Astrocyte (in vitro differentiated cells and primary cell): ENCODE measurements around the gene PLEKHG2. TPM values are rescaled to one million over a fixed set of nuclear protein-coding genes. Genes with fewer than 3 reads are reported as not detected.

Experiments
- DNase-seq: peaks from one replicate; pipeline ENCODE4 v3.0.0-alpha.2; 2010; ENCODE audit warnings: low read depth
- FAIRE-seq: peaks from 2 replicates; lab custom pipeline; 2011; peaks lifted over from hg19 to GRCh38; lab: Jason Lieb, UNC
- H2AFZ ChIP-seq: 2 replicates; pipeline ENCODE4 v1.6.0; 2012; ENCODE audit warnings: low read depth, low read length, inconsistent platforms
- H3K27ac ChIP-seq: 2 replicates; pipeline ENCODE4 v1.5.1; 2011; ENCODE audit warnings: low read depth, low read length, inconsistent platforms
- H3K27me3 ChIP-seq: 2 replicates; pipeline ENCODE4 v1.6.0; 2011; ENCODE audit warnings: low read length, inconsistent platforms; ENCODE audit not compliant: insufficient read depth
- H3K36me3 ChIP-seq: 2 replicates; pipeline ENCODE4 v1.5.1; 2011; ENCODE audit warnings: low read length, inconsistent platforms; ENCODE audit not compliant: insufficient read depth
- H3K4me1 ChIP-seq: 2 replicates; pipeline ENCODE4 v1.5.1; 2011; ENCODE audit warnings: low read length, inconsistent platforms; ENCODE audit not compliant: insufficient read depth
- H3K4me2 ChIP-seq: 2 replicates; pipeline ENCODE4 v1.6.0; 2012; ENCODE audit warnings: low read length, inconsistent platforms
- H3K4me3 ChIP-seq: 2 replicates; pipeline ENCODE4 v1.5.1; 2011; ENCODE audit warnings: low read depth, mild to moderate bottlenecking, low read length, inconsistent platforms; ENCODE audit not compliant: insufficient read depth
- H3K79me2 ChIP-seq: 2 replicates; pipeline ENCODE4 v1.6.0; 2012; ENCODE audit warnings: mild to moderate bottlenecking, low read length, inconsistent platforms; ENCODE audit not compliant: insufficient read depth
- H3K9ac ChIP-seq: 2 replicates; pipeline ENCODE4 v1.6.0; 2012; ENCODE audit warnings: mild to moderate bottlenecking, low read length, inconsistent platforms
- H3K9me3 ChIP-seq: 2 replicates; pipeline ENCODE4 v1.5.1; 2012; ENCODE audit warnings: low read depth, mild to moderate bottlenecking, low read length, inconsistent platforms; ENCODE audit not compliant: insufficient read depth
- H4K20me1 ChIP-seq: 2 replicates; pipeline ENCODE4 v1.6.0; 2012; ENCODE audit warnings: low read length, inconsistent platforms; ENCODE audit not compliant: insufficient read depth
- H3K27ac Mint-ChIP-seq: one replicate; pipeline ENCODE4 v1.8.0; 2021; ENCODE audit warnings: mild to moderate bottlenecking, mixed read lengths; ENCODE audit not compliant: unreplicated experiment
- H3K27me3 Mint-ChIP-seq: one replicate; pipeline ENCODE4 v1.8.0; 2021; ENCODE audit warnings: low read depth, mixed read lengths; ENCODE audit not compliant: unreplicated experiment
- H3K36me3 Mint-ChIP-seq: one replicate; pipeline ENCODE4 v1.8.0; 2021; ENCODE audit warnings: low read depth, mixed read lengths; ENCODE audit not compliant: unreplicated experiment
- H3K4me1 Mint-ChIP-seq: one replicate; pipeline ENCODE4 v1.8.0; 2021; ENCODE audit warnings: low read depth, mixed read lengths; ENCODE audit not compliant: unreplicated experiment
- H3K4me3 Mint-ChIP-seq: one replicate; pipeline ENCODE4 v1.8.0; 2021; ENCODE audit warnings: mild to moderate bottlenecking, moderate library complexity, mixed read lengths; ENCODE audit not compliant: unreplicated experiment
- H3K9me3 Mint-ChIP-seq: one replicate; pipeline ENCODE4 v1.8.0; 2021; ENCODE audit warnings: mild to moderate bottlenecking, mixed read lengths; ENCODE audit not compliant: unreplicated experiment
- CTCF ChIP-seq: IDR thresholded peaks from 2 replicates; pipeline ENCODE4 v1.5.1; 2011; ENCODE audit warnings: low read depth, mild to moderate bottlenecking, inconsistent platforms, low read length, moderate library complexity; ENCODE audit not compliant: insufficient read depth
- EZH2 ChIP-seq: IDR thresholded peaks from 2 replicates; pipeline ENCODE4 v1.6.1; 2012; ENCODE audit warnings: mild to moderate bottlenecking, low read length, inconsistent platforms; ENCODE audit not compliant: insufficient read depth
- total RNA-seq: library from RNA; stranded (reverse); gene quantifications from 2 replicates; pipeline ENCODE4 v1.2.1, GENCODE V29; 2021

The PLEKHG2 gene
- total RNA-seq, 1 donor from 2014 or later, result 102 TPM

DNA sequence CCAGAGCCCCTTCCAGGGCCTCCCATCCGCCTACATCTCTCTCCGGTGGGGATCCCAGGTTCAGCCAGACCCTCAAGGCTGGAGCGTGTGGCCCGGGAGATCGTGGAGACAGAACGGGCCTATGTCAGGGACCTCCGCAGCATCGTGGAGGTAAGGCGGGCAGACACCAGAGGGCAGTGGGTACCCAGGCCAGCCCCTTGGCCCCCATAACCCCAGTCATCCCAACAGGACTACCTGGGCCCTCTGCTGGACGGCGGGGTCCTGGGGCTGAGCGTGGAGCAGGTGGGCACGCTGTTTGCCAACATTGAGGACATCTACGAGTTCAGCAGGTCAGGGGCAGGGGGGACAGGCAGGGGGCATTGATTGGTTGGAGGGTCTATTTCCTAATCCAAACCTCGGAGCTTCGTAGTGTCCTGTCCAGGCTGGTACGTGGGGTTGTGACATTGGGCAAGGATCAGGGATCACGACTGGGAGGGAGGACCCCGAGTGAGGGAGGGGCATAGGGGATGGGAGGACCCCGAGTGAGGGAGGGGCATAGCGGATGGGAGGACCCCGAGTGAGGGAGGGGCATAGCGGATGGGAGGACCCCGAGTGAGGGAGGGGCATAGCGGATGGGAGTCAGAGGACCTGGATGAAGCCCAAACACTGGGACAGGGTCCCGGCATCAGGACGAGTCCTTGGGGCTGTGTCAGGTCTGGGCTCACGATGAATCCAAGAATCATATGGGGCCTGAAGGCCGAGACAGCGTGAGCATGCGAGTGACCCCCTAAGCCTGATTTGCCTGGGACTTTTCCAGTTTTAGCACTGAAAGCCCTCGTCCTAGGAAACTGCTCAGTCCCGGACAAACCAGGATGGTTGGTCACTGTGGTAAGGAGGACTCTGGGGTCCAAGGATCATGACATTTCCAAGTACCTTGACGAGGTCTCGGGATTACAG lies 2.9 kb downstream of the PLEKHG2 start:
- Histone ChIP-seq H3K4me2 (peak overlapping the region; percentile 97), H3K4me1 (peaks cover 28% of the 10 kb centered on the region), H3K27me3 (no peaks in the 10 kb centered on the region), H4K20me1 (peaks cover 58% of the 10 kb centered on the region), H3K9ac (peak overlapping the region; percentile 97), H3K9me3 (no peaks in the 10 kb centered on the region), H3K79me2 (peaks cover 58% of the 10 kb centered on the region), H3K36me3 (peaks cover 11% of the 10 kb centered on the region), H2AFZ (no peak overlapping the region), H3K27ac (peak overlapping the region; percentile 97), H3K4me3 (peak overlapping the region; percentile 83)
- H3K4me3 Mint-ChIP-seq, result peak overlapping the region; percentile 90
- H3K9me3 Mint-ChIP-seq, result no peaks in the 10 kb centered on the region
- no peak for TF ChIP-seq CTCF
- no peak for TF ChIP-seq EZH2
- H3K36me3 Mint-ChIP-seq, result peaks cover 11% of the 10 kb centered on the region
- no peak overlapping the region for H3K27ac Mint-ChIP-seq
- no peak for FAIRE-seq
- no peaks in the 10 kb centered on the region for H3K27me3 Mint-ChIP-seq
- peaks cover 26% of the 10 kb centered on the region for H3K4me1 Mint-ChIP-seq
- DNase-seq, result no peak

- H3K4me3 Mint-ChIP-seq, result peak overlapping the region; percentile 40
- no peaks in the 10 kb centered on the region for H3K9me3 ChIP-seq
- DNase-seq, result no peak
- H3K27me3 ChIP-seq, result no peaks in the 10 kb centered on the region
- no peak for FAIRE-seq
- H3K9me3 Mint-ChIP-seq, result no peaks in the 10 kb centered on the region
- H3K36me3 Mint-ChIP-seq, result peaks cover 16% of the 10 kb centered on the region
- H3K27ac ChIP-seq, result no peak overlapping the region
- H3K4me1 Mint-ChIP-seq, result peaks cover 16% of the 10 kb centered on the region
- peaks cover 65% of the 10 kb centered on the region for H3K79me2 ChIP-seq
- peak overlapping the region; percentile 97 for H3K9ac ChIP-seq
- H3K4me1 ChIP-seq, result peaks cover 17% of the 10 kb centered on the region
- peaks cover 64% of the 10 kb centered on the region for H4K20me1 ChIP-seq
- H3K27ac Mint-ChIP-seq, result no peak overlapping the region
- H3K27me3 Mint-ChIP-seq, result no peaks in the 10 kb centered on the region
- no peak overlapping the region for H2AFZ ChIP-seq
- H3K4me2 ChIP-seq, result peak overlapping the region; percentile 97
- TF ChIP-seq CTCF, result no peak
- TF ChIP-seq EZH2, result no peak
- H3K36me3 ChIP-seq, result peaks cover 15% of the 10 kb centered on the region
- H3K4me3 ChIP-seq, result no peak overlapping the region
These were observed 4.0 kb downstream of the PLEKHG2 start for GRCh38 chr19:39416152-39417120.
